COLO668 (cell line): ENCODE measurements around the gene PDIA5.

Source experiments
- DNase-seq: peaks from one replicate; lab custom pipeline; 2025; ENCODE audit not compliant: unreplicated experiment; lab: John Stamatoyannopoulos, UW

PDIA5 gene

GRCh38 chr3:123113889-123114450 lies 47.1 kb downstream of the PDIA5 start:
- no peak for DNase-seq

- no peak for DNase-seq
These were observed 49.3 kb downstream of the PDIA5 start for GRCh38 chr3:123116116-123116515.

GRCh38 chr3:123119388-123119787 lies 52.6 kb downstream of the PDIA5 start:
- no peak for DNase-seq

- no peak for DNase-seq
These were observed 53.0 kb downstream of the PDIA5 start for GRCh38 chr3:123119802-123120201.

- DNase-seq = no peak
These were observed 53.7 kb downstream of the PDIA5 start for GRCh38 chr3:123120573-123120972.

- no peak for DNase-seq
These were observed 55.2 kb downstream of the PDIA5 start for GRCh38 chr3:123122057-123122456.

GRCh38 chr3:123122525-123123315 lies 55.9 kb downstream of the PDIA5 start:
- DNase-seq = no peak

GRCh38 chr3:123123716-123124616 lies 57.1 kb downstream of the PDIA5 start:
- no peak for DNase-seq

- no peak for DNase-seq
These were observed 58.1 kb downstream of the PDIA5 start for GRCh38 chr3:123124971-123125370.

- DNase-seq = no peak
These were observed 59.2 kb downstream of the PDIA5 start for GRCh38 chr3:123126031-123126430.

GRCh38 chr3:123126653-123127052 lies 59.8 kb downstream of the PDIA5 start:
- DNase-seq = no peak

- DNase-seq = no peak
These were observed 62.3 kb downstream of the PDIA5 start for GRCh38 chr3:123129092-123129491.

- DNase-seq = no peak
These were observed 62.7 kb downstream of the PDIA5 start for GRCh38 chr3:123129532-123129931.

- no peak for DNase-seq
These were observed 63.4 kb downstream of the PDIA5 start for GRCh38 chr3:123130079-123130750.

- DNase-seq = no peak
These were observed 67.8 kb downstream of the PDIA5 start for GRCh38 chr3:123134671-123135070.

GRCh38 chr3:123137001-123137400 lies 70.2 kb downstream of the PDIA5 start:
- DNase-seq = no peak

GRCh38 chr3:123138839-123139444 lies 72.1 kb downstream of the PDIA5 start:
- DNase-seq = no peak

- DNase-seq = no peak
These were observed 72.7 kb downstream of the PDIA5 start for GRCh38 chr3:123139522-123139921.

GRCh38 chr3:123140550-123140949 lies 73.7 kb downstream of the PDIA5 start:
- DNase-seq = no peak

- no peak for DNase-seq
These were observed 74.5 kb downstream of the PDIA5 start for GRCh38 chr3:123141276-123141675.
